ENCODE data around the gene COL7A1.

The COL7A1 gene

DNA sequence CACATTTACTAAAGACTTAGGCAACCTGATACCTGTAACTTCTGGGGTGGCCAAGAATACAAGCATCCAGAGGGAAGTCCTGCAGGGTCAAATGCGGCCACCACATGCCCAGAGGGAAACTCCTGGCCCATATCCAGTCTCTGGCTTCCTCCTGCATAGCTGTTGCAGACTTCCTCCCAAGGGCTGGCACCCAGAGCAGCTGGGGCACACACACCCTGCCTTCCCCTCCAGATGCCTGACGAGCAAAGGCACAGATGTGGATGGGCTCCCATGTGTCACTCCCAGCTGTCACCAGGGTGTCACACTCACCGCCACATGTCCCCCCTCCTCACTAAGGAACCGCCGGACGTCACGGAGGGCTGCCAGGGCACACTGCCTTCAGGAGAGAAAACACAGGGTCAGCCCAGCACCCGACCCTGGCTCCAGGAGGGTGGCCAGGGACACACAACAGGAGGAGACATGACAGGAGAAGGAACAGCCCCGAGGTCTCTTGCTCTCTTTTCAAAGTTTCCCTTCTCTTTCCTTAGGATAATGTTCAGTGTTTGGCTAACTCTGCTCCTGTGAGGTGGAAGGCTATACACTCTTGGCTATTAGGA lies 51.8 kb downstream of the COL7A1 start:
- H3K9me3 ChIP-seq (ENCODE audit: insufficient read depth, low read depth, low read length): peaks cover 4% of the 10 kb centered on the region
- H3K9ac ChIP-seq (ENCODE audit: low read length): no peak overlapping the region
- DNase-seq: no peak
- H3K4ac ChIP-seq (ENCODE audit: low read depth, low read length): no peak overlapping the region
- no peak overlapping the region for H2AFZ ChIP-seq (ENCODE audit: insufficient read depth, low read length, poor library complexity)
- H2BK120ac ChIP-seq (ENCODE audit: insufficient read depth, low read length, poor library complexity): no peak overlapping the region
- H3K4me2 ChIP-seq (ENCODE audit: low read length): no peak overlapping the region
- no peak overlapping the region for H4K8ac ChIP-seq (ENCODE audit: low read depth, low read length)
- no peaks in the 10 kb centered on the region for H3K79me2 ChIP-seq (ENCODE audit: control insufficient read depth, insufficient read depth, low read length, poor library complexity)
- H3K18ac ChIP-seq (ENCODE audit: low read length): no peak overlapping the region
- H4K91ac ChIP-seq (ENCODE audit: low read depth, low read length): no peak overlapping the region
- H2AK5ac ChIP-seq (ENCODE audit: low read length): no peak overlapping the region
- H3K36me3 ChIP-seq (ENCODE audit: control insufficient read depth in 1 of 2, insufficient read depth in 2 of 2, low read length in 2 of 2): peaks cover 45 to 46% of the 10 kb centered on the region in 2 experiments
- H4K12ac ChIP-seq (ENCODE audit: low read depth, low read length): no peak overlapping the region
- no peak overlapping the region for H2BK12ac ChIP-seq (ENCODE audit: low read length)
- no peak overlapping the region for H3K23ac ChIP-seq (ENCODE audit: low read length)
- no peaks in the 10 kb centered on the region for H3K79me1 ChIP-seq (ENCODE audit: low read length)
- no CpG with 5 or more reads among the region's 9 CpGs for WGBS (ENCODE audit: extremely low coverage, insufficient coverage, insufficient read length)
- H3K4me1 ChIP-seq (ENCODE audit: control insufficient read depth in 1 of 2, insufficient read depth in 2 of 2, low read length in 2 of 2): no peaks in the 10 kb centered on the region
- H3K27ac ChIP-seq (ENCODE audit: low read depth, low read length): no peak overlapping the region
- H3K27me3 ChIP-seq (ENCODE audit: insufficient read depth, low read length): no peaks in the 10 kb centered on the region
- H3K14ac ChIP-seq (ENCODE audit: low read length): no peak overlapping the region
- H2BK5ac ChIP-seq (ENCODE audit: low read depth, low read length, poor library complexity): no peak overlapping the region
- H3K4me3 ChIP-seq (ENCODE audit: low read depth, low read length): no peak overlapping the region

DNA sequence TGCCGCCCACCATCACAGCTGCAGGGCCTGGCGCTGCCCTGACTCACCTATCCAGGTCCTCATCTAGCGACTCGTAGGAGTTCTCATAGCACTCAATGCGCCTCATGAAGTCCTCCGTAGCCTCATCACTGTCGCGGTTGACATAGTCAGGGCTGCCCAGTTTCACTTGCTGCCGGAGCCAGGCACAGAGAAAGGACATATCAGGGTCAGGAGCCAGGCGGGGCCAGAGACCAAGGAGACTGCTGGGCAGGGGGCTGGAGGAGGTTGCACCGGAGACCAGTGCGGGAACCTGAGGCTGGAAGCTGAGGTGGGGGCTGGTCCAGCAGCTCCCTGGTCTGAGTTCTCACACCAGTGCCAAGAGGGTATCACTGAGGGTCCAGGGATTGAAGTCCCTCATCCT lies 56.7 kb downstream of the COL7A1 start:
- H2AK5ac ChIP-seq (ENCODE audit: low read length): no peak overlapping the region
- H2BK12ac ChIP-seq (ENCODE audit: low read length): no peak overlapping the region

DNA sequence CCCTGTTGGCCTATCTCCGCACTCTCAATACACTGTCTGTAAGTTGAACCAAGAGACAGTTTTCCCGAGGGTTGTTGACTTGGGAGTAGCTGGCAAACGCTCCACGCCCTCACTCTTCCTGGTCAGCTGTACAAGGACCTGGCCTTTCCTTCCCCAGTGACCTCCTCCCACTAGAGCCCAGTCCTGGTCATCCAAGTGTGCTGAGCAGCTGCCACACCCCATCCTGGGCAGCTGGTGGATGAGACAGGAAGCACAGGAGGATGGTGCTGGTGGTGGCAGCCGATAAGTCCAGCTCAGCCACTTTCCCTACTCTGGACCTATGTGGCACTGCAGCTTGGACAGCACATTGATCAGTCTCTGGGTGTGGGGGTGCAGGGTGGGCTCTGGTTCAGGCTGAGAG lies 58.3 kb downstream of the COL7A1 start:
- H3K14ac ChIP-seq (ENCODE audit: low read length): no peak overlapping the region

More for the DNA sequence above, 56.7 kb downstream of the COL7A1 start:
- Histone ChIP-seq H3K4ac (ENCODE audit: low read depth, low read length) (no peak overlapping the region), H2BK120ac (ENCODE audit: insufficient read depth, low read length, poor library complexity) (no peak overlapping the region), H3K27ac (ENCODE audit: low read depth, low read length) (no peak overlapping the region), H3K4me2 (ENCODE audit: low read length) (no peak overlapping the region), H4K91ac (ENCODE audit: low read depth, low read length) (no peak overlapping the region), H3K79me1 (ENCODE audit: low read length) (no peaks in the 10 kb centered on the region), H3K18ac (ENCODE audit: low read length) (no peak overlapping the region), H3K9ac (ENCODE audit: low read length) (no peak overlapping the region), H3K14ac (ENCODE audit: low read length) (no peak overlapping the region), H3K79me2 (ENCODE audit: control insufficient read depth, insufficient read depth, low read length, poor library complexity) (no peaks in the 10 kb centered on the region), H2BK5ac (ENCODE audit: low read depth, low read length, poor library complexity) (no peak overlapping the region), H4K8ac (ENCODE audit: low read depth, low read length) (no peak overlapping the region), H3K27me3 (ENCODE audit: insufficient read depth, low read length) (no peaks in the 10 kb centered on the region), H3K23ac (ENCODE audit: low read length) (no peak overlapping the region), H3K36me3 (ENCODE audit: control insufficient read depth in 1 of 2, insufficient read depth in 2 of 2, low read length in 2 of 2) (peaks cover 47 to 54% of the 10 kb centered on the region in 2 experiments), H3K4me1 (ENCODE audit: control insufficient read depth in 1 of 2, insufficient read depth in 2 of 2, low read length in 2 of 2) (no peaks in the 10 kb centered on the region), H4K12ac (ENCODE audit: low read depth, low read length) (no peak overlapping the region), H3K4me3 (ENCODE audit: low read depth, low read length) (no peak overlapping the region), H2AFZ (ENCODE audit: insufficient read depth, low read length, poor library complexity) (no peak overlapping the region), H3K9me3 (ENCODE audit: insufficient read depth, low read depth, low read length) (no peaks in the 10 kb centered on the region)
- DNase-seq: no peak
- WGBS (ENCODE audit: extremely low coverage, insufficient coverage, insufficient read length): no CpG with 5 or more reads among the region's 12 CpGs

GRCh38 chr3:48536116-48536515 lies 59.0 kb downstream of the COL7A1 start:
- H3K79me1 ChIP-seq (ENCODE audit: low read length): no peaks in the 10 kb centered on the region
- no peak overlapping the region for H2AK5ac ChIP-seq (ENCODE audit: low read length)
- no peak overlapping the region for H3K18ac ChIP-seq (ENCODE audit: low read length)
- no peaks in the 10 kb centered on the region for H3K27me3 ChIP-seq (ENCODE audit: insufficient read depth, low read length)
- no peak overlapping the region for H3K14ac ChIP-seq (ENCODE audit: low read length)
- H2BK5ac ChIP-seq (ENCODE audit: low read depth, low read length, poor library complexity): no peak overlapping the region
- peaks cover 43 to 51% of the 10 kb centered on the region in 2 experiments for H3K36me3 ChIP-seq (ENCODE audit: control insufficient read depth in 1 of 2, insufficient read depth in 2 of 2, low read length in 2 of 2)
- H3K9me3 ChIP-seq (ENCODE audit: insufficient read depth, low read depth, low read length): no peaks in the 10 kb centered on the region
- DNase-seq: no peak
- H4K8ac ChIP-seq (ENCODE audit: low read depth, low read length): no peak overlapping the region
- no peak overlapping the region for H3K27ac ChIP-seq (ENCODE audit: low read depth, low read length)
- H2BK12ac ChIP-seq (ENCODE audit: low read length): no peak overlapping the region
- H3K79me2 ChIP-seq (ENCODE audit: control insufficient read depth, insufficient read depth, low read length, poor library complexity): no peaks in the 10 kb centered on the region
- no peak overlapping the region for H3K4me3 ChIP-seq (ENCODE audit: low read depth, low read length)
- H4K91ac ChIP-seq (ENCODE audit: low read depth, low read length): no peak overlapping the region
- no peak overlapping the region for H2AFZ ChIP-seq (ENCODE audit: insufficient read depth, low read length, poor library complexity)
- no peaks in the 10 kb centered on the region for H3K4me1 ChIP-seq (ENCODE audit: control insufficient read depth in 1 of 2, insufficient read depth in 2 of 2, low read length in 2 of 2)
- H3K9ac ChIP-seq (ENCODE audit: low read length): no peak overlapping the region
- no peak overlapping the region for H4K12ac ChIP-seq (ENCODE audit: low read depth, low read length)
- no peak overlapping the region for H3K23ac ChIP-seq (ENCODE audit: low read length)
- H2BK120ac ChIP-seq (ENCODE audit: insufficient read depth, low read length, poor library complexity): no peak overlapping the region
- no peak overlapping the region for H3K4ac ChIP-seq (ENCODE audit: low read depth, low read length)
- H3K4me2 ChIP-seq (ENCODE audit: low read length): no peak overlapping the region
- no CpG with 5 or more reads among the region's 19 CpGs for WGBS (ENCODE audit: extremely low coverage, insufficient coverage, insufficient read length)

More for the DNA sequence above, 58.3 kb downstream of the COL7A1 start:
- H3K79me2 ChIP-seq (ENCODE audit: control insufficient read depth, insufficient read depth, low read length, poor library complexity): no peaks in the 10 kb centered on the region
- H2BK120ac ChIP-seq (ENCODE audit: insufficient read depth, low read length, poor library complexity): no peak overlapping the region
- no peak overlapping the region for H3K18ac ChIP-seq (ENCODE audit: low read length)
- no peak overlapping the region for H4K12ac ChIP-seq (ENCODE audit: low read depth, low read length)
- H2BK12ac ChIP-seq (ENCODE audit: low read length): no peak overlapping the region
- no peak overlapping the region for H2AFZ ChIP-seq (ENCODE audit: insufficient read depth, low read length, poor library complexity)
- peaks cover 43 to 49% of the 10 kb centered on the region in 2 experiments for H3K36me3 ChIP-seq (ENCODE audit: control insufficient read depth in 1 of 2, insufficient read depth in 2 of 2, low read length in 2 of 2)
- no peak overlapping the region for H3K4me3 ChIP-seq (ENCODE audit: low read depth, low read length)
- no peak overlapping the region for H3K23ac ChIP-seq (ENCODE audit: low read length)
- no peaks in the 10 kb centered on the region for H3K79me1 ChIP-seq (ENCODE audit: low read length)
- no peak overlapping the region for H4K91ac ChIP-seq (ENCODE audit: low read depth, low read length)
- no peak overlapping the region for H3K27ac ChIP-seq (ENCODE audit: low read depth, low read length)
- H3K9ac ChIP-seq (ENCODE audit: low read length): no peak overlapping the region
- WGBS (ENCODE audit: extremely low coverage, insufficient coverage, insufficient read length): no CpG with 5 or more reads among the region's 5 CpGs
- H4K8ac ChIP-seq (ENCODE audit: low read depth, low read length): no peak overlapping the region
- H3K27me3 ChIP-seq (ENCODE audit: insufficient read depth, low read length): no peaks in the 10 kb centered on the region
- no peak overlapping the region for H2BK5ac ChIP-seq (ENCODE audit: low read depth, low read length, poor library complexity)
- DNase-seq: no peak
- H3K4me2 ChIP-seq (ENCODE audit: low read length): no peak overlapping the region
- H2AK5ac ChIP-seq (ENCODE audit: low read length): no peak overlapping the region
- H3K9me3 ChIP-seq (ENCODE audit: insufficient read depth, low read depth, low read length): no peaks in the 10 kb centered on the region
- no peak overlapping the region for H3K4ac ChIP-seq (ENCODE audit: low read depth, low read length)
- H3K4me1 ChIP-seq (ENCODE audit: control insufficient read depth in 1 of 2, insufficient read depth in 2 of 2, low read length in 2 of 2): no peaks in the 10 kb centered on the region
